ENCODE measurements around the gene LZTR1.

LZTR1 gene

DNA sequence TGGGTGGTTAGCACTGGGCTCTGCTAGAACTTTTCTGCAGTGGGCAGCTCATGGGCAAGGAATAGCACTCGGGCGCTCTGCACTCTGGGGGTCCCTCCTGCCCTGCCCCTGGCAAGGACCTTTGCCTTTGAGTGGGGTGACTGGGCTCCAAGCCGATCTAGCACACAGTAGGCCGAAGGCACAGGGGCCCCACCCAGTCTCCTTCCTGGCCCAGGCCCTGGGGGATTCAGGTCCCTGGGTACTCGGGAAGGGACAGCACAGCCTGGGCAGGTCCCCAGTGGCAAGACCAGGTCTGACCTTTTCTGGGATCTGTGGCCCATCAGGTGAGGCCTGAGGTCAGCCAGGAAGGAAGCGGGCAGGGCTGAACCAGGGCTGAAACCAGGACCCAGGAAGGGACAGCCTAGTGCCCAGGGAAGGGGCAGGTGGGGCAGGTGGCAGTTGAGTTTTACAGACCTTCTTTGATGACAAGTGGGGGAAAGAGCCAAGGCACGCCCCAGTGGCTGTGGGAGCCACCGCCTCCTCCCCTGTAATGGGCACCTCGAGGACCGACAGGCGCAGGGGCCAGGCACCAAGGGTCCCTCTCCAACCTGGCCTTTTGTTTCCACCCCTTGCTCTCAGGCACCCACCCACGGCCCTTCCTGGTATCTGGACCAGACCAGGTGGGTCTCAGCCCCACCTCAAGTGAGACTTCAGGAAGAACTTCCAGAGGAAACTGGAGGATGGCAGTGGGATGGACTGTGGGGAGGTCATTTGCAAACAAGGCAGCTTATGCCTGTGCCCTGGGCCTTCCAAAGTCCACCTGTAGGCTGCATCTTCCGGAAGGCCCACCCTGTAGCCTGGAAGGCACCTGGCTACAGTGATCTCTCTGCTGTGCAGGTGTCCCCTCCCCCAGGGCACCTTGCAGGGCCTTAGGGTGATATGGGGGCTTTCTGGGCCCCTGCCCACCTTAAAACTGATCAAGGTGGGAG lies 15.9 kb upstream of the LZTR1 start:
- no peak for DNase-seq

- DNase-seq, result no peak
Observed at GRCh38 chr22:20966883-20967696, 15.0 kb upstream of the LZTR1 start, which contains the start of gene AIFM3. AIFM3 (plus strand) TSS chr22:20967255; CDS start chr22:20967945, 690 bp downstream.

DNA sequence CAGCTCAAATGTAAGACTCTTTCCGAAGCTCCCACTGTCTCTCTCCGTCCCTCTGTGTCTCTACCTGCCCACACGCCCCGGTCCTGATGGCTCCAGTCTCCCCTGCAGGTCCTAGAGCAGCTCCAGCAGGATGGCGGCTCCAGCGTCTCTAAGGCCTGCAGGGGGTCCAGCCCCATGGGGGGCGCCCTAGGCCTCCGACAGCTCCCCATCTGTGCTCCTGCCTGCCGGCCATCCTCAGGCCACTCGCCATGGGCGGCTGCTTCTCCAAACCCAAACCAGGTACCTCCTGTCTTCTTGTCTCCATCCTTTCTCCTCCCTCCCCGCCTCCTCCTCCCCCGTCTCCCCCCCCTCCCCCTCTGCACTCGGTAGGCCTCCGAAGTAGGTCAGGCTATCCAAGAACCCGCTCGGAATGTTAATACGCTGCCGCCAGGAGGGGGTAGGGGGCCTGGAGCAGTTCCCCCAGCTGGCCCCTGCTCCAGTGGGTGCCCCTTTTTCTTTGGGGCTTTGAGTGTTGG lies 14.3 kb upstream of the LZTR1 start:
- DNase-seq, result no peak

GRCh38 chr22:20968281-20968977 lies 13.7 kb upstream of the LZTR1 start:
- DNase-seq, result no peak

DNA sequence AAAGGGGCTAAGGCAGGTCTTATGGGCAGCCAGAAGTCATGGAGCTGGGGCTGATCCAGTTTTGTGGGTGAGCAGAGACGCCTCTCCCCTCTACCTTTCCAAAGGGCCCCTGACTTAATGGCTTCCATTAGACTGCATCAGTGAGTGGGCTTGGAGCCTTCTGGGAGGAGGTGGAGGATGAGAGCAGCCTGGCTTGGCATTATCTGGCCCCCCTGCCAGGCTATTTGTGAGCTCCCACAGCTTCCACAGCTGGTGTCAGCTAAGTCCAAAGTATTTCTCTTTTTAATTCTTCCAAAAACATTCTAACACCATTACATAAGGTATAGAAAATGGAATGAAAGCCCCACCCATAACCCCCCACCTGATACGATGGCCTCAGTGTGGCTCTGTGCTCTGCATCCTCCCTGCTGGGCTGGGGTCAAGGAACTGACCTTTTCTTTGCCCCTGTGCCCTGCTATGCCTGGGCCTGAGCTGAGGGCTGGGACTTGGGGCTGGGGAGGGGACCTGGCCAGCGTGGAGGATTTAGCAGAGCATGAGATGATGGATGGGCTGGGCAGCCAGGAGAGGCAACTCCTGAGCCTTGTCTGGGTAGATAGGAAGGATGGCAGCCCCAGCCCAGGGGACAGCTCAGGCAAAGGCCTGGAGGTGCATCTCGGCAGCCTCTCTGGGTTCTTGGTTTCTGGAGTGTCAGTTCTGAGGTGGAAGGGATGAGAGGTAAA lies 11.0 kb upstream of the LZTR1 start:
- no peak for DNase-seq

GRCh38 chr22:20972014-20972694 lies 9.9 kb upstream of the LZTR1 start:
- DNase-seq, result peak; percentile 31

- DNase-seq, result no peak
Observed at GRCh38 chr22:20972933-20973577, 9.0 kb upstream of the LZTR1 start.

DNA sequence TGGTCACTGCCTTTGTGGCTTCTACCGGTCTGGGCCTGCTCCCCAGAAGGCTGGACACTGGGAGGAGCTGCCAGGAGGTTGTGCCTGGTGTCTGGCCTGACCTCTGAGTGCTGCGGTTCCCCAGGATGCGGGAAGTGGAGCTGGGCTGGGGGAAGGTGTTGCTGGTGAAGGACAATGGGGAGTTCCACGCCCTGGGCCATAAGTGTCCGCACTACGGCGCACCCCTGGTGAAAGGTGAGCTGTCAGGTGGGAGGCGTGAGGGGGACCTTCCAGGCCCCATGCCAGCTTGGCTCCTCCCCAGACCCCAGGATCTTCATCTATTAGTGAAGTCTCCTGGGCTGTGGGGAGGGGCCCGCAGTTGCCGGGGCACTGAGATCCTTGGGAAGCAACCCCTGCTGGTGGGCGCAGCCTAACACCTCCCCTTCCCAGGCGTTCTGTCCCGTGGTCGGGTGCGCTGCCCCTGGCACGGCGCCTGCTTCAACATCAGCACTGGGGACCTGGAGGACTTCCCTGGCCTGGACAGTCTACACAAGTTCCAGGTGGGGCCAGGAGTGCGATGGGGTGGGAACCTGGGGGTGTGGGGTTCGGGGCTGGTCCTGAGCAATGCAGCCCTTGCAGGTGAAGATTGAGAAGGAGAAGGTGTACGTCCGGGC lies 8.3 kb upstream of the LZTR1 start:
- DNase-seq, result no peak

DNA sequence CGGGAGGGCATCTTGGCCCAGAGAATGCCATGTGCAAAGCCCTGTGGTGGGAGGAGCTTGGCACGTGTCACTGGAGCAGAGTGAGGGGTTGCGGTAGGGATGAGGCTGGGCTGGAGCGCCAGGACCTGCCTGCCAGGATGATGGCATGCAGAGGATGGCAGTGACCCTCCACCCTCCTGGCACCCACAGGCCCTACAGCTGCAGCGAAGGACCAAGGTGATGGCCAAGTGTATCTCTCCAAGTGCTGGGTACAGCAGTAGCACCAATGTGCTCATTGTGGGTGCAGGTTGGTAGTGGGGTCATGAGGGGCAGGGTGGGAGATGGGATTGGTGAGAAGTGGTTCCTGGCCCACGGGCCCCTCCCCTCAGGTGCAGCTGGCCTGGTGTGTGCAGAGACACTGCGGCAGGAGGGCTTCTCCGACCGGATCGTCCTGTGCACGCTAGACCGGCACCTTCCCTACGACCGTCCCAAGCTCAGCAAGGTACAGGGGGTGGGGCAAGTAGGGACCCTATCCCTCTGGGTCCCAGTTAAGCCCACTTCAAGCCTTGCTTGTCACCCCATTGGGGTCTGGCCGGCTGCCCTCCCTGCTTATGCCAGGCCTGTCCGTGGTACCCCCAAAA lies 7.7 kb upstream of the LZTR1 start:
- DNase-seq, result no peak

DNA sequence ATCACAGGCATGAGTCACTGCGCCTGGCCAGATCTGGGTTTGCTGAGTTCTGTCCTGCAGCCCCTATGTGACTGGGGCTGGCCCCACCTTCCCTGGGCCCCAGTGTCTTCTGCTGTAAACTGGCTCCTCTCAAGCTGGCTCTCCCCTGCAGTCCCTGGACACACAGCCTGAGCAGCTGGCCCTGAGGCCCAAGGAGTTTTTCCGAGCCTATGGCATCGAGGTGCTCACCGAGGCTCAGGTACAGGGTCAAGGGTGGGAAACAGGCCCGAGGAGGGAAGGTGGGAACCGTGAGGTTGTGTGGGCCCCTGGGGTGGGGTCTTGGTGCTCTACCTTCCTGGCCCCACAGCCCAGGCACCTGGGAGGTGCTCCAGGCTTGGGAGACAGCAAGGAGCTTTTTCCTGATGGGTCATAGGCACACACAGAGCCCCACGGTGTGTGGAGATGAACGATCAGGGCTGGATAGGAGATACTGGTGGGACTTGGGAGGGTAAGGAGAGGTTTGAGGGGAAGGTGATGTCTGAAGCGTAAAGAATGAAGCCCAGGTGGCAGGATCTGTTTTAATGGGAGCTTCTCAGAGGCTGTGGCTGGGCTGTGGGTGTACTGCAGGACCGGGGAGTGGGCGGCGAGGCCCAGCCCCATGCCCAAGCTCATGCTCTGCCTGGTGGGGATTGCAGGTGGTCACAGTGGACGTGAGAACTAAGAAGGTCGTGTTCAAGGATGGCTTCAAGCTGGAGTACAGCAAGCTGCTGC lies 6.4 kb upstream of the LZTR1 start:
- DNase-seq, result no peak

DNA sequence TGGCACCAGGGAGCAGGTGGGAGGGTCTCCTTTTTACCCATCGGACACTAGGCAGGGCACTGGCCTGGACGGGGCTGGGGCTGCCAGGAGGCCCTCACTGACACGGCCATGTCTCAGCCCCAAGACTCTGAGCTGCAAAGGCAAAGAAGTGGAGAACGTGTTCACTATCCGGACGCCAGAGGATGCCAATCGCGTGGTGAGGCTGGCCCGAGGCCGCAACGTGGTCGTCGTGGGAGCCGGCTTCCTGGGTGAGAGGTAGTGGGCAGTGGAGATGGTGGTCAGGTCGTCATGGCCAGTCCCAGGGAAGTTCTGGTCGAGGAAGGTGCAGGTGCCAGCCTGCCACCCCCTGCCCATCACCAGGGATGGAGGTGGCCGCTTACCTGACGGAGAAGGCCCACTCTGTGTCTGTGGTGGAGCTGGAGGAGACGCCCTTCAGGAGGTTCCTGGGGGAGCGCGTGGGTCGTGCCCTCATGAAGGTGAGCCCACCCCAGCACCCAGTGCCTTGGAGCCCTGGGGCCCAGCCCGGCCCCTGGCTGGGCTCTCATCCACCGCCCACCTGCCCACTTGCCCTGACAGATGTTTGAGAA lies 5.7 kb upstream of the LZTR1 start:
- DNase-seq, result no peak

GRCh38 chr22:20977019-20977418 lies 5.1 kb upstream of the LZTR1 start:
- DNase-seq, result no peak

DNA sequence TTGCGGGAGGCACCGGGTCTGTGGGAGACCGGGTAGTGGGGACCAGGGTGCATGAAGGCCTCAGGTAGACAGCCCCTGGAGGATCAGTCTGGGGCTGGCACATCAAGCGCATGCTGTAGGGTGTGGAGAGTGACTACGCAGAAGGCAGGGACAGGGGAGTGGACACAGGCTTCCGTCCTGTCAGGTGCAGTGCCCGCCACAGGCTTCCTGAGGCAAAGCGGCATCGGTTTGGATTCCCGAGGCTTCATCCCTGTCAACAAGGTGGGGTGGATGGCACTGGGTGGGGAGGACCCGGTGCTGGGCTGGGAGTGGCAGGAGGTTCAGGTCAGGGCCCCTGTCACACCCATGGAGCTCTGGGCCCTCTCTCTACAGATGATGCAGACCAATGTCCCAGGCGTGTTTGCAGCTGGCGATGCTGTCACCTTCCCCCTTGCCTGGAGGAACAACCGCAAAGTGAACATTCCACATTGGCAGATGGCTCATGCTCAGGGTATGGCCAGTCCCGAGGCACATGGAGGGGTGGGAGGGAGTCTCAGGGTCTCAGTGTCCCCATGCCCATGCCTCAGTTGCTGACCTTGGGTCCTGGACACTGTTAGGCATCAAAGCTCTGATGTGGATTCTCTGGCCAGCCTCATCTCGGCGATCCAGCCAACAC lies 4.5 kb upstream of the LZTR1 start:
- DNase-seq, result no peak

DNA sequence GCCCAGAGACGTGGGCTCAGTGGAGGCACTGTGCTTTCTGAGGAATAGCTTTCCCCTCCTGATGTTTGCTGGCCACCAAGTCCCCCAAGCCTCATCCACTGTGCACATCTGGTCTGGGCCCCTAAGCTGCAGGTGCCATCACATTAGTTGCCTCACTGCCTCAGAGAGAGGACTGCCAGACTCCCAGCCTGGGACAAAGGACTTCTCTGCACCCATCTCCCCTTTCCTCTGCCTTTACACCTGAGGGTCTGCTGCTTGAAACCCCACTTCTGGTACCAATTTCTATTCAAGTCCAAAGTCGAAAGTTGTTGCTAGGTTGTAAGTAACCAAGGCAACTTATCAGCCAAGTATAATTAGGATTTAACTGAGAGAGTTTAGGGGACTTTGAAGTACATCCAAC lies 3.7 kb upstream of the LZTR1 start:
- no peak for DNase-seq

- peak; percentile 73 for DNase-seq
Observed at GRCh38 chr22:20979243-20979809, 2.8 kb upstream of the LZTR1 start.

- no peak for DNase-seq
Observed at GRCh38 chr22:20979940-20980453, 2.1 kb upstream of the LZTR1 start.

- DNase-seq, result no peak
Observed at GRCh38 chr22:20980523-20980922, 1.6 kb upstream of the LZTR1 start.
